OCI-LY1 (cell line): Measurements from ENCODE around the gene NIT1.

Experiments
- CTCF ChIP-seq: fragments of 200-600 bp; sonication (generic), shearing (Covaris generic); IDR thresholded peaks from 2 replicates; pipeline ENCODE4 v1.5.1; 2017; ENCODE audit warnings: mild to moderate bottlenecking, antibody characterized with exemption, low read length, moderate library complexity, mixed read lengths
- EZH2 ChIP-seq: fragments of 200-600 bp; sonication (generic), shearing (Covaris generic); IDR thresholded peaks from 2 replicates; pipeline ENCODE4 v1.8.0; 2017; ENCODE audit warnings: borderline replicate concordance, mixed run types, mild to moderate bottlenecking, antibody characterized with exemption, low read length, moderate library complexity, mixed read lengths

- TF ChIP-seq CTCF, result no peak
- no peak for TF ChIP-seq EZH2
These were observed 12.4 kb downstream of the NIT1 start for GRCh38 chr1:161130266-161130665.
